Spleen (tissue), 7 donors: ENCODE measurements around the gene ABI3.

Experiments used
- POLR2A ChIP-seq, 3 donors: fragments of 450-650 bp; IDR thresholded peaks; one replicate each; pipeline ENCODE4 v1.5.1; 2017; ENCODE audit warnings: antibody characterized with exemption in 3 of 3, mild to moderate bottlenecking in 1 of 3
- TF ChIP-seq, protein P1 (sequence below), 11 experiments: fragments of 200-600 bp in 7 of 11; fragments of 450-650 bp in 4 of 11; sonication (generic) in 4 of 11; IDR thresholded peaks in 8 of 11; conservative IDR thresholded peaks in 3 of 11; 1 replicate in 7 of 11; 2 replicates in 4 of 11; pipeline versions ENCODE4 v1.4.0 to v1.8.0; 2016 to 2021; ENCODE audit warnings: antibody characterized with exemption in 11 of 11, inconsistent platforms in 4 of 11, mild to moderate bottlenecking in 1 of 11
- donor health status: DM: no; HTN: no; CAD: no; lungs with moderate emphysema.
- donor health status: DM: no; HTN: no; CAD: no.
- donor health status: DM: no; HTN: no; CAD: no.

DNA sequence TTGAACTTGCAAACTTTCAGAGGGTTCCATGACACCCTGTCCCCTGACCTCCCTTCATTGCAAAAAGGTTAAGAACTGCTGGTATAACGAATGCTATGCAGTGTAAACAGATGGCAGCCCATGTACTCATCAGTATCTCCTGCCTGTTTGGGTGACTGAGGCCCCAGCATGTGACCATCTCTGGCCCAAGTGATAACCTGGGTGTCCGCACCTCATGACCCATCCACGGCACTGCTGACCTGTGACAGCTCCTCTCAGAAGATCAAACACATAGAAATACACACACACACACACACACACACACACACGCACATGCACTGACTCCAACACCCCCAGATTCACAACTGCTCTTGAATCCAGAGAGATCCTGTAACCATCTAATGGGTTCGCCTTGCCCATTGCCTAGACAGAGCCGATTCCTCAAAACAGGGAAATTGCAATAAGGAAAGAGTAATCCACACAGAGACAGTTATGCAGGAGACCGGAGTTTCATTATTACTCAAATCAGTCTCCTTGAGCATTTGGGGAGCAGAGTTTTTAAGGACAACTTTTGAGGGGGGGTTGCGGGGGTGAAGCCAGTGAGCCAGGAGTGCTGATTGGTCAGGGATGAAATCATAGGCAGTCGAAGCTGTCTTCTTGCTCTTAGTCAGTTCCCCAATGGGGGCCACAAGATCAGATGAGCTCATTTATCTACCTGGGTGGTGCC is 31.3 kb downstream of the ABI3 start:
- TF ChIP-seq, protein P1, sequence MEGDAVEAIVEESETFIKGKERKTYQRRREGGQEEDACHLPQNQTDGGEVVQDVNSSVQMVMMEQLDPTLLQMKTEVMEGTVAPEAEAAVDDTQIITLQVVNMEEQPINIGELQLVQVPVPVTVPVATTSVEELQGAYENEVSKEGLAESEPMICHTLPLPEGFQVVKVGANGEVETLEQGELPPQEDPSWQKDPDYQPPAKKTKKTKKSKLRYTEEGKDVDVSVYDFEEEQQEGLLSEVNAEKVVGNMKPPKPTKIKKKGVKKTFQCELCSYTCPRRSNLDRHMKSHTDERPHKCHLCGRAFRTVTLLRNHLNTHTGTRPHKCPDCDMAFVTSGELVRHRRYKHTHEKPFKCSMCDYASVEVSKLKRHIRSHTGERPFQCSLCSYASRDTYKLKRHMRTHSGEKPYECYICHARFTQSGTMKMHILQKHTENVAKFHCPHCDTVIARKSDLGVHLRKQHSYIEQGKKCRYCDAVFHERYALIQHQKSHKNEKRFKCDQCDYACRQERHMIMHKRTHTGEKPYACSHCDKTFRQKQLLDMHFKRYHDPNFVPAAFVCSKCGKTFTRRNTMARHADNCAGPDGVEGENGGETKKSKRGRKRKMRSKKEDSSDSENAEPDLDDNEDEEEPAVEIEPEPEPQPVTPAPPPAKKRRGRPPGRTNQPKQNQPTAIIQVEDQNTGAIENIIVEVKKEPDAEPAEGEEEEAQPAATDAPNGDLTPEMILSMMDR (IDR thresholded peaks at IDR 0.05 in 8 of 11, conservative IDR thresholded peaks at IDR 0.05 in 3 of 11) = no peak
- TF ChIP-seq POLR2A (IDR thresholded peaks at IDR 0.05) = no peak
